ENCODE results near the gene SLC15A3. TPM values are rescaled to one million over a fixed set of nuclear protein-coding genes. Genes with fewer than 3 reads are reported as not detected.

SLC15A3 gene
- total and polyA plus RNA-seq, 3 donors from 2014 or later, result 8.0 to 24.4 (median 9.3) TPM

GRCh38 chr11:60928563-60929001 is 23.4 kb downstream of the SLC15A3 start:
- intact Hi-C loops (cut with DNase I; ENCODE audit: low total_unique reads), result no loop called here
- H3K4me1 ChIP-seq, result peaks cover 15% of the 10 kb centered on the region
- 89 to 93% methylated on average over 12 to 20 of the region's 20 CpGs for WGBS, 2 donors
- H3K4me3 ChIP-seq, result no peak overlapping the region
- H3K27ac ChIP-seq, result no peak overlapping the region
- no peaks in the 10 kb centered on the region for H3K9me3 ChIP-seq
- no peak for DNase-seq
- no peaks in the 10 kb centered on the region for H3K27me3 ChIP-seq
- H3K36me3 ChIP-seq (ENCODE audit: low read depth, missing control alignments), result no peaks in the 10 kb centered on the region
- TF ChIP-seq POLR2A (IDR thresholded peaks at IDR 0.05) (no peak), CTCF (IDR thresholded peaks at IDR 0.05) (no peak)

DNA sequence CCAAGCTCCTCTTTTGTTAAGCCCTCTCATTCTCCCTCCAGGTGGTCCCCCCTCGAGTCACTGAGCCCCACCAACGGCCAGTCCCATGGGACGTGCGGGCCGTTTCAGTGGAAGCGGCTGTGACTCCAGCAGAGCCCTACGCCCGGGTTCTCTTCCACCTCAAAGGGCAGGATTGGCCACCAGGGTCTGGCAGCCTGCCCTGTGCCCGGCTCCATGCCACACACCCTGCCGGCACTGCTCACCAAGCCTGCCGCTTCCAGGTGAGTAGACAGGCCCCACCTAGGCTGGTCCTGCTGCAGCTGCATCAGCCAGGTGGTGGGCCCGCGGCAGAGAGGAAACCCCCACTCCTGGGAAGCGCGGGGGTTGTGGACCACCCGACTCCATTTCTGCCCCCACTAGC is 24.4 kb downstream of the SLC15A3 start:
- WGBS, 2 donors, result 86 to 91% methylated on average over 12 to 16 of the region's 16 CpGs
- Histone ChIP-seq H3K4me3 (no peak overlapping the region), H3K36me3 (ENCODE audit: low read depth, missing control alignments) (no peaks in the 10 kb centered on the region), H3K9me3 (no peaks in the 10 kb centered on the region), H3K4me1 (peaks cover 15% of the 10 kb centered on the region), H3K27ac (no peak overlapping the region), H3K27me3 (no peaks in the 10 kb centered on the region)
- no peak for DNase-seq
- intact Hi-C loops (cut with DNase I; ENCODE audit: low total_unique reads), result no loop called here
- TF ChIP-seq CTCF (IDR thresholded peaks at IDR 0.05) (no peak), POLR2A (IDR thresholded peaks at IDR 0.05) (no peak)

DNA sequence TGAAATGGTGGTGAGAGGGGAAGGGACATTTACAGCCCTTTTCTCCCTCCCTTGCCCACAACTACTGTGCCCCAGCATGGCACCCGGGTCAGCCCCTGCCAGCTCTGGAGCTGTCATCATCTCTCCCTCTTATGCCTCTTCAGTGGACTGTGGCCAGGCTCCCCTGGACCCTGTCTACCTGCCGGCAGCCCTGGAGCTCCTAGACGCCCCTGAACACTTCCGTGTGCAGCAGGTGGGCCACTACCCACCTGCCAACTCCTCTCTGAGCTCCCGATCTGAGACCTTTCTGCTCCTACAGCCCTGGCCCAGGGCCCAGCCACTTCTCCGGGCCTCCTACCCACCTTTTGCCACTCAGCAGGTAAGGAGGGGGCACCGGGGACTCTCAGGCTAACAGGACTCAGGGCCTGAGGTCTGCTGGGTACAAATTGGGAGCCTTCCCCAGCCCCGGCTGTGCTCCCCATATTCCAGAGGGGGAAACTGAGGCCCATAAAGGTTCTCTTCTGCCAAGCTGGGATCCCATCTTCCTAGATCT is 24.8 kb downstream of the SLC15A3 start:
- TF ChIP-seq CTCF (IDR thresholded peaks at IDR 0.05), result no peak
- no peak for TF ChIP-seq POLR2A (IDR thresholded peaks at IDR 0.05)
- Histone ChIP-seq H3K36me3 (ENCODE audit: low read depth, missing control alignments) (no peaks in the 10 kb centered on the region), H3K4me1 (peaks cover 15% of the 10 kb centered on the region), H3K27ac (no peak overlapping the region), H3K4me3 (no peak overlapping the region), H3K9me3 (no peaks in the 10 kb centered on the region), H3K27me3 (no peaks in the 10 kb centered on the region)
- intact Hi-C loops (cut with DNase I; ENCODE audit: low total_unique reads), result no loop called here
- DNase-seq, result no peak
- WGBS, 2 donors, result 93 to 94% methylated on average over 7 to 8 of the region's 8 CpGs

DNA sequence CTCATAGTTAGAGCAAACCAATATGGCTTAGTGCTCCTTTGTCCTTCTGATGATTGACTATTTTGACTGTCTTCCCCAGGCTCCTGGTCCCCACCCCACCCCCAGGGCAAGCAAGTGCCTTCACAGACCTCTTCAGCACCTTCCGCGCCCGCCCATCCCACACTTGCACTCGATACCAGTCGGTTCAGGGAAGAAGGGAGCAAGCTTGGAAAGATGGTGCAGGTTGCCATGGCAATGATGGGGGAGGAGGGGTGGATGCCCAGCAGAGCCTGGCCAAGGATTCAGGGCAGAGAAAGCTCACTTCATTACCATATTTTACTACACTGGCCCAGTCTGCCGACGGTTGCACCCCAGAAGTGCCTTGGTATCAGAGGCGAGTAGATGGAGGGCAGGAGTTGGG is 25.5 kb downstream of the SLC15A3 start:
- TF ChIP-seq POLR2A (IDR thresholded peaks at IDR 0.05), result no peak
- no peak for TF ChIP-seq CTCF (IDR thresholded peaks at IDR 0.05)
- 93 to 96% methylated on average over 8 of the region's 8 CpGs for WGBS, 2 donors
- no peak for DNase-seq
- no peaks in the 10 kb centered on the region for H3K9me3 ChIP-seq
- intact Hi-C loops (cut with DNase I; ENCODE audit: low total_unique reads), result no loop called here
- no peak overlapping the region for H3K27ac ChIP-seq
- H3K27me3 ChIP-seq, result no peaks in the 10 kb centered on the region
- H3K4me3 ChIP-seq, result no peak overlapping the region
- H3K36me3 ChIP-seq (ENCODE audit: low read depth, missing control alignments), result no peaks in the 10 kb centered on the region
- H3K4me1 ChIP-seq, result peaks cover 15% of the 10 kb centered on the region

DNA sequence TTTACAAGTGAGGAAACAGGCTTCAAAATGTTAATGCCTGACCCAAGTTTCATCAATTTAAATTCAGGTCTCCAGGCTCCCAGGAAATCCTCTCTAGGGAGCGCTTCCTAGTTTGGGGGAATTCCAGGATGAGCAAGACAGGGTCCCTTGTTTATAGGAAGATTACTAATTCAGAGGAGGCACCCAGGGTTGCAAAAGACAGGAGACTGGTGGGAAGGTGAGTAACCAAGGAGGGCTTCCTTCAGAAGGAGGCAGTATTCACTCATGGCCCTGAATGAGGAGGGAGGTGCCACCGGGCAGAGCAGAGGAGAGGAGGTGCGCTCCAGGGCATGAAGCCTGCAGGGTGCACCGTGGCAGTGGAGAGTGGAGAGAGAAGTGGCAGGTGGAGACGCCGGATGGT is 26.1 kb downstream of the SLC15A3 start:
- DNase-seq, result no peak
- WGBS, 2 donors, result 71 to 79% methylated on average over 5 to 6 of the region's 6 CpGs
- H3K9me3 ChIP-seq, result no peaks in the 10 kb centered on the region
- H3K36me3 ChIP-seq (ENCODE audit: low read depth, missing control alignments), result no peaks in the 10 kb centered on the region
- intact Hi-C loops (cut with DNase I; ENCODE audit: low total_unique reads), result no loop called here
- H3K4me1 ChIP-seq, result peaks cover 15% of the 10 kb centered on the region
- H3K27ac ChIP-seq, result no peak overlapping the region
- H3K4me3 ChIP-seq, result no peak overlapping the region
- H3K27me3 ChIP-seq, result no peaks in the 10 kb centered on the region
- no peak for TF ChIP-seq CTCF (IDR thresholded peaks at IDR 0.05)
